Testis (tissue), 2 donors: ENCODE measurements around the gene CARD8.

Source experiments
- POLR2A ChIP-seq: fragments of 450-650 bp; IDR thresholded peaks from one replicate; pipeline ENCODE4 v1.6.1; 2017; ENCODE audit warnings: antibody characterized with exemption, mild to moderate bottlenecking, moderate library complexity
- TF ChIP-seq, protein P1 (sequence below), 3 experiments: fragments of 450-650 bp in 2 of 3; fragments of 200-600 bp in 1 of 3; sonication (generic) in 1 of 3; IDR thresholded peaks; one replicate each; pipeline ENCODE4 v1.5.1; 2016 to 2019; ENCODE audit warnings: antibody characterized with exemption in 3 of 3, mild to moderate bottlenecking in 2 of 3, moderate library complexity in 1 of 3

DNA sequence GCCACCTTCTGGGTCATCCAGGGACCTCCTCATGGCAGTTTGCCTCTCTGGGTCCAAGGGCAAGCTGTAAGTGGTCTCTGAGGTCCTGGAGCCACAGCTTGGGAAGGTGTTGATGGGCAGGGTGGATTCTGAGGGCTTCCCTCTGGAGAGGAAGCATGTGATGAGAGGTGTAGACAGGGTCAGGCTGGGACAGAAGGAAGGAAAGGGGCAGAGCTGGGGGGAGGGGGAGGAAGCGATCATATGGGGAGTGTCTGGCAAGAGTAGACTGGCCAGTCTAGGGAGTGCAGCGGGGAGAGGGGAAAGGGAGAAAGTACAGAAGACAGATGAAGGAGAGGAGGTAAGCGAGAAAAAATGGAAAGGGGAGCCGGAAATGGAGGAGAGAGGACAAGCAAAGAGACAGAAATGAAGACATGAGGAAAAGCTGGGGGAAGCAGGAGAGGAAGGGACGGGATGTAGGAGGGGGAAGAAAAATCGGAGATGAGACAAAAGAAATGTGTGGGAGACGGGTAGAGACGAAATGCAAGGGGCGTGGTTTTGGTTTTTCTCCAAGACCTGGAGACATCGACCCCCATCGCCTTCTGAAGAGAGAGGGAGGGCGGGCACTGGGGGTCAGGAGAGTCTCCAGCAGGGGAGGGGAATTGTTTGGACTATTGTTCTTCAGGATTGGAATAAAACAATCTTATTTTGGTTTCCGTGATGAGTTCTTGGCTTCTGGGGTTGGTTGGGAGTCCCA lies 58.6 kb downstream of the CARD8 start:
- TF ChIP-seq, protein P1, sequence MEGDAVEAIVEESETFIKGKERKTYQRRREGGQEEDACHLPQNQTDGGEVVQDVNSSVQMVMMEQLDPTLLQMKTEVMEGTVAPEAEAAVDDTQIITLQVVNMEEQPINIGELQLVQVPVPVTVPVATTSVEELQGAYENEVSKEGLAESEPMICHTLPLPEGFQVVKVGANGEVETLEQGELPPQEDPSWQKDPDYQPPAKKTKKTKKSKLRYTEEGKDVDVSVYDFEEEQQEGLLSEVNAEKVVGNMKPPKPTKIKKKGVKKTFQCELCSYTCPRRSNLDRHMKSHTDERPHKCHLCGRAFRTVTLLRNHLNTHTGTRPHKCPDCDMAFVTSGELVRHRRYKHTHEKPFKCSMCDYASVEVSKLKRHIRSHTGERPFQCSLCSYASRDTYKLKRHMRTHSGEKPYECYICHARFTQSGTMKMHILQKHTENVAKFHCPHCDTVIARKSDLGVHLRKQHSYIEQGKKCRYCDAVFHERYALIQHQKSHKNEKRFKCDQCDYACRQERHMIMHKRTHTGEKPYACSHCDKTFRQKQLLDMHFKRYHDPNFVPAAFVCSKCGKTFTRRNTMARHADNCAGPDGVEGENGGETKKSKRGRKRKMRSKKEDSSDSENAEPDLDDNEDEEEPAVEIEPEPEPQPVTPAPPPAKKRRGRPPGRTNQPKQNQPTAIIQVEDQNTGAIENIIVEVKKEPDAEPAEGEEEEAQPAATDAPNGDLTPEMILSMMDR (IDR thresholded peaks at IDR 0.05): no peak
- no peak for TF ChIP-seq POLR2A
